Right lobe of liver (tissue), 6 donors: ENCODE measurements around the gene RPS6KB2. TPM values are rescaled to one million over a fixed set of nuclear protein-coding genes. Genes with fewer than 3 reads are reported as not detected.
A peak's percentile ranks its signal among the peaks of the same experiment; 100 is the strongest.

Experiments used
- ATAC-seq, 4 donors: fragments of 200-7000 bp; cut with Tn5 transposase; one replicate each; pipeline ENCODE4 v1.9.1; 2020; ENCODE audit warnings: mild to moderate bottlenecking in 4 of 4, moderate library complexity in 4 of 4
- DNase-seq, 3 donors: peaks; one replicate each; pipeline ENCODE4 v3.0.0-alpha.2; 2020
- H3K27ac ChIP-seq, 3 donors: fragments of 200-600 bp; one replicate each; pipeline ENCODE4 v1.8.0; 2022
- H3K27me3 ChIP-seq, 2 donors: fragments of 200-600 bp; one replicate each; pipeline ENCODE4 v1.8.0; 2022
- H3K36me3 ChIP-seq, 4 donors: fragments of 200-600 bp; sonication (generic) in 1 of 4; one replicate each; pipeline versions ENCODE4 v1.5.1 to v1.8.0; 2017 to 2022; ENCODE audit warnings: control low read depth in 1 of 4
- H3K4me1 ChIP-seq, 4 donors: fragments of 200-600 bp; sonication (generic) in 1 of 4; one replicate each; pipeline versions ENCODE4 v1.5.1 to v1.8.0; 2017 to 2022; ENCODE audit warnings: control low read depth in 1 of 4
- H3K4me3 ChIP-seq, 3 donors: fragments of 200-600 bp; one replicate each; pipeline ENCODE4 v1.8.0; 2022
- H3K9me3 ChIP-seq, 4 donors: fragments of 200-600 bp; sonication (generic) in 1 of 4; one replicate each; pipeline versions ENCODE4 v1.5.1 to v1.8.0; 2017 to 2022; ENCODE audit warnings: control low read depth in 1 of 4
- CTCF ChIP-seq, 4 donors: fragments of 200-600 bp in 3 of 4; fragments of 450-650 bp in 1 of 4; IDR thresholded peaks; one replicate each; pipeline versions ENCODE4 v1.5.1 to v1.8.0; 2016 to 2022; ENCODE audit warnings: antibody characterized with exemption in 4 of 4, mild to moderate bottlenecking in 2 of 4
- POLR2A ChIP-seq: fragments of 450-650 bp; IDR thresholded peaks from one replicate; pipeline ENCODE4 v1.6.1; 2017; ENCODE audit warnings: antibody characterized with exemption, mild to moderate bottlenecking
- whole genome bisulfite sequencing: methylation state at CpG from one replicate; pipeline ENCODE4 v1.1.6; 2018; ENCODE audit warnings: low coverage, low lambda C conversion rate; ENCODE audit not compliant: insufficient coverage; ENCODE audit errors: missing lambda C conversion rate; 5-methylcytosine and 5-hydroxymethylcytosine counted together
- intact Hi-C, 2 donors: fragments of 100-400 bp; cut with DNase I; formaldehyde crosslinking; loops; one replicate each; pipeline versions ENCODE4 v1.11.2 to v1.14.1; 2022
- total RNA-seq, 6 experiments: library from RNA; depleted of rRNA in 2 of 6; stranded (reverse); fragments of >200 nt in 2 of 6; fragmentation: NEBNext Ultra II Directional in 3 of 6; extraction: Animal tissue kit (Norgen Biotek cat#: 25700) in 3 of 6; gene quantifications; one replicate each; pipeline versions ENCODE4 v1.1.0 to v1.2.4, GENCODE V29; 2016 to 2023
- donor health status: DM: no; HTN: yes; CAD: no.
- donor health status: DM: no; HTN: no; CAD: no.
- donor health status: DM: no; HTN: no; CAD: no.
- donor health status: DM: no; HTN: yes; CAD: no.
- donor health status: DM: no; HTN: yes; CAD: no.

The RPS6KB2 gene
- total RNA-seq, 6 experiments from 2014 or later: 18.8 to 37.1 (median 27.1) TPM

- Histone ChIP-seq H3K27ac (no peak overlapping the region), H3K4me1 (peaks cover 0 to 9% (median 0%) of the 10 kb centered on the region in 4 donors), H3K36me3 (no peaks in the 10 kb centered on the region), H3K9me3 (no peaks in the 10 kb centered on the region), H3K4me3 (no peak overlapping the region), H3K27me3 (no peaks in the 10 kb centered on the region)
- ATAC-seq (peak; percentile 6 to 16 (median 10)), DNase-seq (no peak)
- WGBS: 30% methylated on average over 8 of the region's 12 CpGs
- intact Hi-C loops: no loop called here
- TF ChIP-seq CTCF (IDR thresholded peaks at IDR 0.05) (no peak), POLR2A (no peak)
Measured at GRCh38 chr11:67406969-67407687, 21.2 kb upstream of the RPS6KB2 start.

GRCh38 chr11:67407688-67408163 is 20.6 kb upstream of the RPS6KB2 start:
- 50% methylated on average over 1 of the region's 12 CpGs for WGBS
- no peak overlapping the region for H3K4me3 ChIP-seq
- TF ChIP-seq CTCF (IDR thresholded peaks at IDR 0.05) (no peak), POLR2A (no peak)
- H3K9me3 ChIP-seq: no peaks in the 10 kb centered on the region
- no peaks in the 10 kb centered on the region for H3K36me3 ChIP-seq
- H3K4me1 ChIP-seq: peaks cover 0 to 3% (median 0%) of the 10 kb centered on the region in 4 donors
- no peak overlapping the region for H3K27ac ChIP-seq
- no peak for ATAC-seq
- intact Hi-C loops: no loop called here
- H3K27me3 ChIP-seq: no peaks in the 10 kb centered on the region
- DNase-seq: no peak

- intact Hi-C loops: no loop called here
- TF ChIP-seq CTCF (IDR thresholded peaks at IDR 0.05) (no peak), POLR2A (no peak)
Measured at GRCh38 chr11:67408437-67409200, 19.7 kb upstream of the RPS6KB2 start.

GRCh38 chr11:67409261-67409666 is 19.0 kb upstream of the RPS6KB2 start:
- Histone ChIP-seq H3K9me3 (no peaks in the 10 kb centered on the region), H3K27ac (no peak overlapping the region), H3K36me3 (no peaks in the 10 kb centered on the region), H3K27me3 (no peaks in the 10 kb centered on the region), H3K4me1 (no peaks in the 10 kb centered on the region), H3K4me3 (no peak overlapping the region)
- peak in 3 of 4 donors; percentile 5 to 34 (median 22) for ATAC-seq
- 10% methylated on average over 2 of the region's 24 CpGs for WGBS
- no peak for DNase-seq
- intact Hi-C loops: no loop called here
- TF ChIP-seq POLR2A: no peak
- no peak for TF ChIP-seq CTCF (IDR thresholded peaks at IDR 0.05)

More at GRCh38 chr11:67408437-67409200, 19.7 kb upstream of the RPS6KB2 start:
- no peaks in the 10 kb centered on the region for H3K27me3 ChIP-seq
- no peak for ATAC-seq
- no peak overlapping the region for H3K27ac ChIP-seq
- H3K4me1 ChIP-seq: no peaks in the 10 kb centered on the region
- DNase-seq: no peak
- H3K36me3 ChIP-seq: no peaks in the 10 kb centered on the region
- WGBS: 80% methylated on average over 3 of the region's 18 CpGs
- H3K4me3 ChIP-seq: no peak overlapping the region
- H3K9me3 ChIP-seq: no peaks in the 10 kb centered on the region
